ENCODE results near the gene PTCD2. TPM values are rescaled to one million over a fixed set of nuclear protein-coding genes. Genes with fewer than 3 reads are reported as not detected.

Gene PTCD2
- total RNA-seq, 1 donor from 2014 or later, result 12.1 TPM

- H3K4me1 Mint-ChIP-seq (ENCODE audit: unreplicated experiment), result peaks cover 10% of the 10 kb centered on the region
Measured at GRCh38 chr5:72280581-72281069, 39.5 kb upstream of the PTCD2 start.

GRCh38 chr5:72281430-72281763 is 38.8 kb upstream of the PTCD2 start:
- Mint-ChIP-seq H3K4me1 (ENCODE audit: unreplicated experiment) (peaks cover 10% of the 10 kb centered on the region), H3K27ac (peak overlapping the region; percentile 66), H3K36me3 (peaks cover 44% of the 10 kb centered on the region), H3K27me3 (no peaks in the 10 kb centered on the region), H3K4me3 (no peak overlapping the region), H3K9me3 (peaks cover under 1% of the 10 kb centered on the region)
- TF ChIP-seq CTCF (conservative IDR thresholded peaks at IDR 0.05), result no peak
- no peak for DNase-seq (ENCODE audit: extremely low spot score, unreplicated experiment)

More at GRCh38 chr5:72280581-72281069, 39.5 kb upstream of the PTCD2 start:
- Mint-ChIP-seq H3K36me3 (peaks cover 47% of the 10 kb centered on the region), H3K9me3 (peaks cover 9% of the 10 kb centered on the region), H3K27me3 (no peaks in the 10 kb centered on the region), H3K27ac (no peak overlapping the region), H3K4me3 (no peak overlapping the region)
- peak; percentile 71 for TF ChIP-seq CTCF (conservative IDR thresholded peaks at IDR 0.05)
- DNase-seq (ENCODE audit: extremely low spot score, unreplicated experiment), result no peak

- Mint-ChIP-seq H3K4me1 (ENCODE audit: unreplicated experiment) (peaks cover 10% of the 10 kb centered on the region), H3K4me3 (peak overlapping the region; percentile 18)
- DNase-seq (ENCODE audit: extremely low spot score, unreplicated experiment), result no peak
Measured at GRCh38 chr5:72281764-72282499, 38.2 kb upstream of the PTCD2 start.

GRCh38 chr5:72282878-72283277 is 37.3 kb upstream of the PTCD2 start:
- no peak for TF ChIP-seq CTCF (conservative IDR thresholded peaks at IDR 0.05)
- Mint-ChIP-seq H3K27ac (peak overlapping the region; percentile 46), H3K9me3 (no peaks in the 10 kb centered on the region), H3K36me3 (peaks cover 41% of the 10 kb centered on the region), H3K4me1 (ENCODE audit: unreplicated experiment) (peaks cover 10% of the 10 kb centered on the region), H3K27me3 (no peaks in the 10 kb centered on the region), H3K4me3 (no peak overlapping the region)
- no peak for DNase-seq (ENCODE audit: extremely low spot score, unreplicated experiment)

More at GRCh38 chr5:72281764-72282499, 38.2 kb upstream of the PTCD2 start:
- peaks cover 44% of the 10 kb centered on the region for H3K36me3 Mint-ChIP-seq
- no peaks in the 10 kb centered on the region for H3K27me3 Mint-ChIP-seq
- peak overlapping the region; percentile 72 for H3K27ac Mint-ChIP-seq
- no peaks in the 10 kb centered on the region for H3K9me3 Mint-ChIP-seq
- no peak for TF ChIP-seq CTCF (conservative IDR thresholded peaks at IDR 0.05)

GRCh38 chr5:72283358-72283757 is 36.8 kb upstream of the PTCD2 start:
- Mint-ChIP-seq H3K27me3 (no peaks in the 10 kb centered on the region), H3K27ac (peak overlapping the region; percentile 46), H3K4me3 (no peak overlapping the region), H3K9me3 (no peaks in the 10 kb centered on the region), H3K4me1 (ENCODE audit: unreplicated experiment) (peaks cover 10% of the 10 kb centered on the region), H3K36me3 (peaks cover 41% of the 10 kb centered on the region)
- TF ChIP-seq CTCF (conservative IDR thresholded peaks at IDR 0.05), result no peak
- no peak for DNase-seq (ENCODE audit: extremely low spot score, unreplicated experiment)
